Type B pancreatic cell (in vitro differentiated cells): Measurements from ENCODE around the gene OSBPL1A. TPM values are rescaled to one million over a fixed set of nuclear protein-coding genes. Genes with fewer than 3 reads are reported as not detected.

Experiments used
- DNase-seq: peaks from one replicate; pipeline ENCODE4 v3.0.0; 2021; ENCODE audit warnings: mixed read lengths; ENCODE audit not compliant: unreplicated experiment; ENCODE audit errors: extremely low spot score
- H3K27ac Mint-ChIP-seq: 2 replicates; pipeline ENCODE4 v1.8.0; 2021; ENCODE audit warnings: mild to moderate bottlenecking, mixed read lengths
- H3K27me3 Mint-ChIP-seq: 2 replicates; pipeline ENCODE4 v1.8.0; 2021; ENCODE audit warnings: mixed read lengths
- H3K36me3 Mint-ChIP-seq: 2 replicates; pipeline ENCODE4 v1.8.0; 2021; ENCODE audit warnings: mixed read lengths
- H3K4me1 Mint-ChIP-seq: one replicate; pipeline ENCODE4 v1.8.0; 2021; ENCODE audit warnings: mixed read lengths; ENCODE audit not compliant: unreplicated experiment
- H3K4me3 Mint-ChIP-seq: 2 replicates; pipeline ENCODE4 v1.8.0; 2021; ENCODE audit warnings: mild to moderate bottlenecking, mixed read lengths
- H3K9me3 Mint-ChIP-seq: 2 replicates; pipeline ENCODE4 v1.8.0; 2021; ENCODE audit warnings: mixed read lengths
- CTCF ChIP-seq: fragments of 200-600 bp; sonication (generic); conservative IDR thresholded peaks from 2 replicates; pipeline ENCODE4 v1.5.0; 2021; ENCODE audit warnings: antibody characterized with exemption, mild to moderate bottlenecking
- total RNA-seq: library from RNA; stranded (reverse); gene quantifications from 2 replicates; pipeline ENCODE4 v1.2.1, GENCODE V29; 2021; ENCODE audit warnings: low replicate concordance

Gene OSBPL1A
- total RNA-seq, 1 donor from 2014 or later: 42.7 TPM

DNA sequence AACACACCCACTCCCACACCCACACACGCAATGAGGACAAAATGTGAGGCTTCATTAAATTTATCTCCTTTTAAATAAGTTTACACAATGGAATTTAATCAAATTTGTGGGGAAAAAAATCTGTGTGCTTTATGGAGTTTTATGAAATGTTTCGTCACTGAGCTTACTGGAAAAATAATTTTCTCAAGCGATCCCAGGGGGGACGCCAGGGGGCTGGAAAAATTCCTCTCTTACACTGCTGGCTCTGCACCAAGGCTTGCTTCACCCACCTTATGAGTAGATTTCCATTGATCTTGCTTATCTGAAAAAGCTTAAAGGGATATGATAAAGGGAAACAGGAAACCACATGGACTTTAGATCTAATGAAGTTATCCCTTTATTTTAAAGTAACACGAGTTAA, 163.3 kb downstream of the OSBPL1A start:
- no peak overlapping the region for H3K4me3 Mint-ChIP-seq
- H3K9me3 Mint-ChIP-seq: no peaks in the 10 kb centered on the region
- no peak for TF ChIP-seq CTCF
- H3K27me3 Mint-ChIP-seq: no peaks in the 10 kb centered on the region
- H3K36me3 Mint-ChIP-seq: peaks cover 52% of the 10 kb centered on the region
- H3K4me1 Mint-ChIP-seq: no peaks in the 10 kb centered on the region
- no peak for DNase-seq
- no peak overlapping the region for H3K27ac Mint-ChIP-seq

DNA sequence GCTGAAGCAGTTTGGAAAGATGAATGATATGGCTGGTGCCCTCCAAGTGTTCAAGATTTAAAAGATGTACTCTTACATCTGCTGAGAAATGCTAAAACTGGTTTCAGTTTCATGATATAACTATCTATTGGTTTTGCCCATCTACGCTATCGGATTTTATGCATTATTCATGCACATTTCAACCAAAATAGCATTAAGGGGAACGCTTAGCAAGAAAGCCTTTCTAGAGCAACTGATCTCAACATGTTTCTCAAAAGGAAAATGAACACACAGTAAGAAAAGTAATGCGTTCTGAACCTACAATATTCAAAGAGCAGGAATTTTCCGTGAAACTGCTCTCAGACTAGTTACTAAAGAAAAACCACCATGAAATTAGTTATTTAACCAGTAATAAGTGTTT, 164.8 kb downstream of the OSBPL1A start:
- no peak overlapping the region for H3K4me3 Mint-ChIP-seq
- H3K9me3 Mint-ChIP-seq: no peaks in the 10 kb centered on the region
- no peak overlapping the region for H3K27ac Mint-ChIP-seq
- peaks cover 44% of the 10 kb centered on the region for H3K36me3 Mint-ChIP-seq
- no peak for DNase-seq
- no peak for TF ChIP-seq CTCF
- H3K4me1 Mint-ChIP-seq: peaks cover 10% of the 10 kb centered on the region
- H3K27me3 Mint-ChIP-seq: no peaks in the 10 kb centered on the region

DNA sequence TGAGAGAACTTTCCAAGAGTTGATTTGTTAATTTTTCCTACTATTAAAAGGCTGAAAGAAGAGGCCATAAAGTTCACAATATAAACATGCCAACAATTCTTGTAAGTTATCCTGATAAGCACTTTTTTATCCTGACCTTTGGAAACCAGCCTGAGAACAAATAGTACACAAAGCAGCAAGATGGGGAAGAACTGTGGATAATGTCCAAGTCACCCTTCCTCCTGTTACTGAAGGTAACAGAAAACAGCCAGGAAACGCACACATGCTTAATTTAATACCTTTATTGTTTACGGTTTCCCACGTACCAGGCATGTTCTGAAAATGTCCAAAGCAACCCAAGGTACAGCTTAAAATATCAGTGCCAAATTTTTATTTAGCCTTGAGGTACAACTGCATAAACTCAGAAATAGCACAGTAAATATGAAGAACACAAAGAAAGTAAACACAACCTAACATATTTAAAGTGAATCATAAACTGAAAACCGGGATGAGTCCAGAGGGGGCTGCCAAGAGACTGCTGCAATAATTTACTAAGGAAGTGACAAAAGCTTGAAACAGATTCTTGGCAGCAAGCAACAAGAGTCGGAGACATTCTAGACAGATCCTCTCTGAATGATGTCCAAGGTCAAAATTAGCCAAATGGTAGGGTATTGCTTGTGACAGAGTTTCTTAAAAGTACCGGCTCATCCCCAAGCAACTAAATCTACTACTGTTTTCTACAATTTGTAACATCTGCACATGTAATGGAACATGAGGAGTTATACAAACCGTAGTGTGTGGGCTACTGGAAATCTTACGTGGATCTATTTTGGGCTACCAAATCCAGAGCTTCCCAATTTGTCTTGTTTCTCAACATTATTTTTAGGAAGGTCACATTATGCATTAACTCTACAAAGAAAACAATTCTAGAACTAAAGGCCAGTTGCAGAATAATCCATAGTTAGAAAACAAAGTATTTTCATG, 165.6 kb downstream of the OSBPL1A start:
- Mint-ChIP-seq H3K4me3 (no peak overlapping the region), H3K27me3 (no peaks in the 10 kb centered on the region), H3K36me3 (peaks cover 45% of the 10 kb centered on the region), H3K4me1 (peaks cover 16% of the 10 kb centered on the region), H3K9me3 (no peaks in the 10 kb centered on the region), H3K27ac (no peak overlapping the region)
- no peak for TF ChIP-seq CTCF
- no peak for DNase-seq

- Mint-ChIP-seq H3K4me1 (peaks cover 16% of the 10 kb centered on the region), H3K9me3 (no peaks in the 10 kb centered on the region), H3K4me3 (no peak overlapping the region), H3K27ac (no peak overlapping the region), H3K27me3 (no peaks in the 10 kb centered on the region), H3K36me3 (peaks cover 37% of the 10 kb centered on the region)
- DNase-seq: no peak
- TF ChIP-seq CTCF: no peak
Measured at GRCh38 chr18:24230766-24231165, 166.9 kb downstream of the OSBPL1A start.

DNA sequence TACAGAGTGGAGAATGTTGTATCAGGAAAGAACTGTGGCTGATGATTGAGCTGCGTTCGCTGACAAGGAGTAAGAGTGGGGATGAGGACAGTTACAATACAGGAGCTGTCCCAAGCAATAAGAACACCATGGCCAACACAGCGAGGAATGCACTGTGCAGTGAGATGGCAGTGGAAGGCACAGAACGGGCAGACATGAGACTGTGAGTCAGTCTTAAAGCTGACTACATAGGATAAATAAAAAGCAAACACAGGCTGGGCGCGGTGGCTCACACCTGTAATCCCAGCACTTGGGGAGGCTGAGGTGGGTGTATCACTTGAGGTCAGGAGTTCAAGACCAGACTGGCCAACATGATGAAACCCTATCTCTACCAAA, 169.0 kb downstream of the OSBPL1A start:
- Mint-ChIP-seq H3K4me3 (no peak overlapping the region), H3K36me3 (peaks cover 18% of the 10 kb centered on the region), H3K27me3 (no peaks in the 10 kb centered on the region), H3K9me3 (no peaks in the 10 kb centered on the region), H3K27ac (no peak overlapping the region), H3K4me1 (peaks cover 19% of the 10 kb centered on the region)
- TF ChIP-seq CTCF: no peak
- DNase-seq: no peak
